HUES48 (cell line): ENCODE data around the gene HDAC8.
"Not testable (repeated sequence)": the region's sequence is repeated elsewhere in the genome, so short reads cannot be mapped to it uniquely, and the experiment has no call there.

Source experiments
- H3K27ac ChIP-seq: one replicate; pipeline ENCODE4 v1.7.0; 2013; ENCODE audit warnings: low read depth, low read length, inconsistent platforms
- H3K27me3 ChIP-seq: 2 replicates; pipeline ENCODE4 v1.6.1; 2013; ENCODE audit warnings: mild to moderate bottlenecking, low read length; ENCODE audit not compliant: control insufficient read depth, insufficient read depth
- H3K36me3 ChIP-seq: 2 replicates; pipeline ENCODE4 v1.6.1; 2013; ENCODE audit warnings: low read length; ENCODE audit not compliant: control insufficient read depth, insufficient read depth
- H3K4me1 ChIP-seq: 2 replicates; pipeline ENCODE4 v1.6.1; 2013; ENCODE audit warnings: mild to moderate bottlenecking, low read length; ENCODE audit not compliant: control insufficient read depth, insufficient read depth
- H3K4me3 ChIP-seq: 2 replicates; pipeline ENCODE4 v1.5.1; 2013; ENCODE audit warnings: mild to moderate bottlenecking, low read depth, low read length
- H3K9ac ChIP-seq: 2 replicates; pipeline ENCODE4 v1.6.1; 2013; ENCODE audit warnings: mild to moderate bottlenecking, low read depth, low read length, moderate library complexity
- H3K9me3 ChIP-seq: 2 replicates; pipeline ENCODE4 v1.6.1; 2013; ENCODE audit warnings: low read length; ENCODE audit not compliant: control insufficient read depth, insufficient read depth

Gene HDAC8

DNA sequence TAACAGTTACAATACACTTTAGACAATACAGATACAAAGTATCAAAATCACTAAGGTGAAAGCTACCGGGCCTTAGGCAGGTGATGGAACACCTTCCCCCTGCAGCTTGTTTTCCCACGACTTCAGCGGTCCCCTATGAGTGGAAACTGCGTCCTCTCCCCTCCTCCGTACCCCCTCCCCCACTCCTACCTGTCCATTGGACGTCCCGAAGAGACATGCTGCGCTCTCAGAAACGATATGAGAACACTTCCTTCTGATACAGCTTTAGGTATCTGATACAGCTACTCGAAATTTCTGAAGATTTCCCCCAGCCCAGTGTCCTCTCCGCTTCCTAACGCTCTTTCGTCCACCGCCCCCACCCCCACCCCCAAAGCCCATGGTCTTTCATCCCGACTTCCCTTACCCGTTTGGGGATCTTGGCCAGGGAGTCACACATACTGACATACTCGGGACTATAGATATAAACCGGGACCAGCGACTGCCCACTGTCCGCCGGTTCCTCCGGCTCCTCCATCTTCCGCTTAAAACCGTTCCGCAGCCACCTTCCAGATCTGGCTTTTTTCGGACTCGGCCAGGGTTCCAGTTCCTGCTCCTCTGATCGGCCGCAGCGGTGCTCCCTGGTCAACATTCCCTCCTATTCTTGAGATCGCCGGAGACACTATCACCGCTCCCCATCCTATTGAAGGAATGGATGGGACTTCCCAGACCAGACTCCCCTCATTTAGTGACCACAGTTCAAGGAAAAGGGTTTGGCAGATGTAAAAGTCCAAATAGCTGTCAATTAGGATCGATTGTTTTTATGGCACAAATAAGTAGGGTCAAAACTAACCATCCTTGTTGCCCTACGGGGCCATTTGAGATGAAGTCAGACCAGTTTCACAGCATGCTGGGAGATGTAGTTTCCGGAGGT, at the start of gene HDAC8:
Gene HDAC8, minus strand, starts transcription at position 596 of the 910 bp plus-strand sequence. Its CDS starts 82 bp downstream, at position 514.
- Histone ChIP-seq H3K36me3 (peaks cover 24% of the 10 kb centered on the region), H3K9ac (peak within 1 kb of the TSS; percentile 80), H3K4me3 (peak within 1 kb of the TSS; percentile 99), H3K27ac (peak within 1 kb of the TSS; percentile 66), H3K27me3 (peaks cover 4% of the 10 kb centered on the region; the same call in 1 of the 2 replicates), H3K9me3 (peaks cover 17% of the 10 kb centered on the region), H3K4me1 (no peaks in the 10 kb centered on the region)

- Histone ChIP-seq H3K27me3 (no peaks in the 10 kb centered on the region), H3K9ac (no peak overlapping the region), H3K27ac (no peak overlapping the region), H3K9me3 (no peaks in the 10 kb centered on the region; the same call in 1 of the 2 replicates), H3K4me3 (no peak overlapping the region), H3K4me1 (no peaks in the 10 kb centered on the region), H3K36me3 (no peaks in the 10 kb centered on the region)
Observed at GRCh38 chrX:72621625-72622485, 49.2 kb upstream of the HDAC8 start.

DNA sequence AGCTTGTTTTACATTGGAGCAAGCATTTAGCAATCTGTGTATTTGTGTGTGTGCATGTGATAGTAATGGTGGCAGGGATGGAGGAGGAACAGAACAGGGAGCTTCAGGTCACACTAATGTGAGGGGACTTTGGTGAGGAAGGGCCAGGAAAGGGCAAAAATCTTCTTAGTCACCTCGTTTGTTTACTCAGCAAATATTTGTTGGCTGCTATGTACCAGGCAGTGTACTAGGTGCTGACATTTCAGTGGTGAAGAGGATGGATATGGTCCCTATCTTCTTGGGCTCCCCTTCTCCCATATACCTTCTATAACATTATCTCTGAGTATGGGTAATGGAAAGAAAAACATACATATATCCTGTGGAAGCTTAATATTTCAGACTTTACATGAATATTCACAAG, 48.5 kb upstream of the HDAC8 start:
- no peak overlapping the region for H3K9ac ChIP-seq
- no peaks in the 10 kb centered on the region for H3K4me1 ChIP-seq
- H3K4me3 ChIP-seq, result no peak overlapping the region
- H3K36me3 ChIP-seq, result no peaks in the 10 kb centered on the region
- no peaks in the 10 kb centered on the region for H3K27me3 ChIP-seq
- no peaks in the 10 kb centered on the region; the same call in 1 of the 2 replicates for H3K9me3 ChIP-seq
- H3K27ac ChIP-seq, result no peak overlapping the region

DNA sequence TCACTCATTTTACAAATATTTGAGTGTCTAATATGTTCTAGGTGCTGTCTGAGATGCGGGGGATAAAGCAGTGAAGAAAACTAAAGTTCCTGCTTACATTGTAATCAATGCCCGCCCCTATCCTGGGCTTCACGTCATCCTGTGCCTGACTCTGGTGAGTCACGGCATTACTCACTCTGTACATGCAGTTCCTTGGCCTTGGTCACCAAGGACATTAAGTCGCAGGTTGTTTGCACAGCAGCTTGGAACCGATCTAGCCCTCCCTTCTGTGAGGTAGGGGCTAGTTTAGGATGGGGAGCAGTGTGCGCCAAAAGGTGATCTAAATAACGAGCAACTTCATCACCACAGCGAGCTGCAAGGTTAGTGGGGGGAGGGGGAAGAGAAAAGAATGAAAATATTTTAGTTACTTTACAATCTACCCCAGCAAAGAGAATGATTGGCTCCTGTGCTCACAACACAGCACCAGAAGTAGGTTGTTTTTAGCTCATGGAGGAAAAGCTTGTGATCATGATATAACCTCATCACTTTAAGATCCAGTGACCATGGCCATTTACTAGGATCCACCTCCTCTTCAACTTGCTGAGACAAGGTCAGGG, 48.0 kb upstream of the HDAC8 start:
- Histone ChIP-seq H3K4me1 (no peaks in the 10 kb centered on the region), H3K36me3 (no peaks in the 10 kb centered on the region), H3K27ac (no peak overlapping the region), H3K9ac (no peak overlapping the region), H3K9me3 (no peaks in the 10 kb centered on the region; the same call in 1 of the 2 replicates), H3K4me3 (no peak overlapping the region), H3K27me3 (no peaks in the 10 kb centered on the region)

DNA sequence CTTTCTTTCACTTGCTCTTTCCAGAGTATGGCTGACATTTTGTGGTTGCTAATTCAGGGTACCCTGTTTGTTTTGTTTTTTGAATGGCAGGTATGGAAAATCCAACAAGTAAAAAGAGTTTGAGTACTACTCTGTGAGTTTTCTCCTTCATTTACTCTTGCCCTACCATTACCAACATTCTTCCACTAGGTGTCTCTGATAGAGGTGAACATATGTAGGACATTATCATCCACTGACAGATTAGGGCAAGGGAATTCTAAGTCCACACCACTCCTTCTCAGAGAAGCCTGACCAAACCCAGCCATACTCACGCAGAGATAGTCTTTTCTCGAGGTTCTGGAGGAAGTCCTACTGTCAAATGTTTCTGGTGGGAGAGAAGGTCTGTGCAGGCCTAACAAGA, 36.7 kb upstream of the HDAC8 start:
- H3K9me3 ChIP-seq, result 0 out of 2 replicates have a peak, but pooled peaks cover 6% of the 10 kb centered on the region
- no peaks in the 10 kb centered on the region for H3K27me3 ChIP-seq

DNA sequence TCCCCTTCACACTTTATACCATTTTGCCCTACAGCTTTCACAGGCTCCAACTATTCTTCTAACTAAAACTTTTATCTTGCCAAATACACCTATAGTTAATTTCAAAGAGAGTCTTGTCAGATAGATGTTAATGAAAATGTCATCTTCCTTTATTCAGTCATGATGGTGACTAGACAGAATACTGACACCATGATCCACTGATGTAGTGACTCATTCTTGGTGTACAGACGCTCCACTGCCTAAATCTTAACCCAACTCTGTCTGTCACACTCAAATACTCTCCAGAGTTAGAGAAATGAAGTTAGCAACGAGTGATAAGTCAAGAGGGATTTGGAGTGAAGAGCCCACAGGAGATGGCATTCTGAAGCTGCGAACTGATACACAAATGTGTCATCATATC, 32.1 kb upstream of the HDAC8 start:
- H3K27ac ChIP-seq, result no peak overlapping the region
- peaks cover 12% of the 10 kb centered on the region for H3K9me3 ChIP-seq
- H3K36me3 ChIP-seq, result no peaks in the 10 kb centered on the region
- no peaks in the 10 kb centered on the region for H3K4me1 ChIP-seq
- H3K27me3 ChIP-seq, result no peaks in the 10 kb centered on the region; the same call in none of the 2 replicates
- H3K9ac ChIP-seq, result no peak overlapping the region
- no peak overlapping the region for H3K4me3 ChIP-seq

More for the DNA sequence above, 36.7 kb upstream of the HDAC8 start:
- no peak overlapping the region for H3K9ac ChIP-seq
- H3K27ac ChIP-seq, result no peak overlapping the region
- no peaks in the 10 kb centered on the region for H3K36me3 ChIP-seq
- H3K4me1 ChIP-seq, result no peaks in the 10 kb centered on the region
- H3K4me3 ChIP-seq, result no peak overlapping the region

DNA sequence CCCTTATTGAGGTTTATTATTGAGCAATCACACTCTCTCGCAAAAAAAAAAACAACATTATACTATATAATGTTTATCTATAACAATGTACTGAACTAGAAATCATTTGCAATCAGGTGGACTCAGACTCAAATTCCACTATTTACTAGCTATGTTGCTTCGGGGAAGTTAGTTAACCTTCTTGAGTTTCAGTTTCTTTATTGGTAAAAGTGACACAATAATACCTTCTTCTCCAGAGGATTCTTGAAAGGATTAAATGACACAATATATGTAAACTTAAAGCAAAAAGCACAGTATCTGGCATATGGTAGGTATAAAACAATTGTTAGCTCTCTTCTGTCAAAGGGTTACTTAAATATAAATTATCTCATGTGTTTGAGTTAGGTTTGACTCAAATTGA, 31.5 kb upstream of the HDAC8 start:
- Histone ChIP-seq H3K36me3 (no peaks in the 10 kb centered on the region), H3K9ac (no peak overlapping the region), H3K9me3 (peaks cover 12% of the 10 kb centered on the region), H3K27ac (no peak overlapping the region), H3K4me1 (no peaks in the 10 kb centered on the region), H3K27me3 (no peaks in the 10 kb centered on the region; the same call in none of the 2 replicates), H3K4me3 (no peak overlapping the region)

DNA sequence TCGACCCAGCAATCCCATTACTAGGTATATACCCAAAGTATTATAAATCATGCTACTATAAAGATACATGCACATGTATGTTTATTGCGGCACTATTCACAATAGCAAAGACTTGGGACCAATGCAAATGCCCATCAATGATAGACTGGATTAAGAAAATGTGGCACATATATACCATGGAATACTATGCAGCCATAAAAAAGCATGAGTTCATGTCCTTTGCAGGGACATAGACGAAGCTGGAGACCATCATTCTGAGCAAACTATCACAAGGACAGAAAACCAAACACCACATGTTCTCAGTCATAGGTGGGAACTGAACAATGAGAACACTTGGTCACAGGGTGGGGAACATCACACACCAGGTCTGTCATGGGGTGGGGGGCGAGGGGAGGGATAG, 18.4 kb upstream of the HDAC8 start:
- not testable (repeated sequence) for H3K36me3 ChIP-seq, H3K4me1 ChIP-seq, H3K4me3 ChIP-seq, H3K27ac ChIP-seq, H3K9me3 ChIP-seq, H3K9ac ChIP-seq, H3K27me3 ChIP-seq

GRCh38 chrX:72584163-72584562, 11.5 kb upstream of the HDAC8 start:
- no peaks in the 10 kb centered on the region for H3K27me3 ChIP-seq
- H3K9me3 ChIP-seq, result peaks cover 22% of the 10 kb centered on the region
- no peak overlapping the region for H3K9ac ChIP-seq
- no peak overlapping the region for H3K4me3 ChIP-seq
- no peak overlapping the region for H3K27ac ChIP-seq
- H3K36me3 ChIP-seq, result no peaks in the 10 kb centered on the region
- no peaks in the 10 kb centered on the region for H3K4me1 ChIP-seq

GRCh38 chrX:72576141-72576894, 3.7 kb upstream of the HDAC8 start:
- Histone ChIP-seq H3K36me3 (no peaks in the 10 kb centered on the region), H3K9ac (no peak overlapping the region), H3K27ac (no peak overlapping the region), H3K4me1 (no peaks in the 10 kb centered on the region), H3K27me3 (peaks cover 4% of the 10 kb centered on the region; the same call in 1 of the 2 replicates), H3K9me3 (peaks cover 16% of the 10 kb centered on the region), H3K4me3 (no peak overlapping the region)
